ENCODE data around the gene SCN7A. TPM values are rescaled to one million over a fixed set of nuclear protein-coding genes. Genes with fewer than 3 reads are reported as not detected.
A peak's percentile ranks its signal among the peaks of the same experiment; 100 is the strongest.

SCN7A gene
- total and polyA plus RNA-seq, 9 donors, result 31.2 to 133 (median 71.9) TPM

GRCh38 chr2:166376873-166377272 lies 117.2 kb downstream of the SCN7A start:
- intact Hi-C loops (cut with DNase I), result no loop called here
- Histone ChIP-seq H3K9me3 (no peaks in the 10 kb centered on the region), H3K4me3 (no peak overlapping the region), H3K27ac (no peak overlapping the region), H3K27me3 (no peaks in the 10 kb centered on the region), H3K36me3 (no peaks in the 10 kb centered on the region), H3K4me1 (ENCODE audit: insufficient read depth) (peaks cover 4% of the 10 kb centered on the region)
- TF ChIP-seq CTCF (IDR thresholded peaks at IDR 0.05) (no peak), EP300 (IDR thresholded peaks at IDR 0.05) (no peak), POLR2A (IDR thresholded peaks at IDR 0.05) (no peak)
- DNase-seq, result no peak
- 82 to 92% (median 84%) methylated on average over 2 of the region's 2 CpGs for WGBS, 3 donors

GRCh38 chr2:166376488-166376828 lies 117.6 kb downstream of the SCN7A start:
- WGBS, 3 donors, result 21 to 25% (median 23%) methylated on average over 11 of the region's 11 CpGs
- intact Hi-C loops (cut with DNase I), result no loop called here
- Histone ChIP-seq H3K4me3 (peak overlapping the region; percentile 54), H3K9me3 (no peaks in the 10 kb centered on the region), H3K4me1 (ENCODE audit: insufficient read depth) (peaks cover 4% of the 10 kb centered on the region), H3K27me3 (no peaks in the 10 kb centered on the region), H3K27ac (no peak overlapping the region), H3K36me3 (no peaks in the 10 kb centered on the region)
- TF ChIP-seq EP300 (IDR thresholded peaks at IDR 0.05) (no peak), CTCF (IDR thresholded peaks at IDR 0.05) (no peak), POLR2A (IDR thresholded peaks at IDR 0.05) (no peak)
- DNase-seq, result no peak

GRCh38 chr2:166375736-166376487 lies 118.1 kb downstream of the SCN7A start, which contains the start of gene SCN9A:
Gene SCN9A, minus strand, starts transcription at chr2:166375944. Its CDS starts 64,188 bp downstream, at chr2:166311756.
- H3K36me3 ChIP-seq, result no peaks in the 10 kb centered on the region
- H3K9me3 ChIP-seq, result no peaks in the 10 kb centered on the region
- DNase-seq, result peak; percentile 41 to 67 (median 57)
- H3K4me3 ChIP-seq, result peak within 1 kb of the TSS; percentile 54
- 0 to 1% (median 0%) methylated on average over 41 to 45 of the region's 45 CpGs for WGBS, 3 donors
- no peaks in the 10 kb centered on the region for H3K27me3 ChIP-seq
- H3K27ac ChIP-seq, result no peak within 1 kb of the TSS
- intact Hi-C loops (cut with DNase I), result no loop called here
- H3K4me1 ChIP-seq (ENCODE audit: insufficient read depth), result peaks cover 4% of the 10 kb centered on the region
- no peak for TF ChIP-seq POLR2A (IDR thresholded peaks at IDR 0.05)
- TF ChIP-seq EP300 (IDR thresholded peaks at IDR 0.05), result no peak
- TF ChIP-seq CTCF (IDR thresholded peaks at IDR 0.05), result no peak

- intact Hi-C loops (cut with DNase I), result no loop called here
- no peaks in the 10 kb centered on the region for H3K9me3 ChIP-seq
- peak overlapping the region; percentile 54 for H3K4me3 ChIP-seq
- peaks cover 4% of the 10 kb centered on the region for H3K4me1 ChIP-seq (ENCODE audit: insufficient read depth)
- no peak for DNase-seq
- WGBS, 3 donors, result 2 to 3% (median 3%) methylated on average over 17 of the region's 17 CpGs
- H3K27ac ChIP-seq, result no peak overlapping the region
- TF ChIP-seq EP300 (IDR thresholded peaks at IDR 0.05) (no peak), POLR2A (IDR thresholded peaks at IDR 0.05) (no peak), CTCF (IDR thresholded peaks at IDR 0.05) (no peak)
- H3K27me3 ChIP-seq, result no peaks in the 10 kb centered on the region
- no peaks in the 10 kb centered on the region for H3K36me3 ChIP-seq
Observed at GRCh38 chr2:166375195-166375735, 118.8 kb downstream of the SCN7A start.

Measured in ovary (tissue), 9 donors.